ENCODE measurements around the gene MRPL14. TPM values are rescaled to one million over a fixed set of nuclear protein-coding genes. Genes with fewer than 3 reads are reported as not detected.

MRPL14 gene
- total and polyA plus RNA-seq, 10 of the 15 experiments (the other 5 are each of a cell fraction or from before 2014, with no cell fraction given) = 80.5 to 294 (median 122) TPM

GRCh38 chr6:44172731-44173500, 45.7 kb upstream of the MRPL14 start (continued):
- no peak for TF ChIP-seq CBX3 (IDR thresholded peaks at IDR 0.05; ENCODE audit: borderline replicate concordance, low read depth)
- no peak for TF ChIP-seq IRF5 (IDR thresholded peaks at IDR 0.05; ENCODE audit: borderline replicate concordance)
- no peak for TF ChIP-seq NR2C1 (IDR thresholded peaks at IDR 0.05)
- TF ChIP-seq, protein P1, sequence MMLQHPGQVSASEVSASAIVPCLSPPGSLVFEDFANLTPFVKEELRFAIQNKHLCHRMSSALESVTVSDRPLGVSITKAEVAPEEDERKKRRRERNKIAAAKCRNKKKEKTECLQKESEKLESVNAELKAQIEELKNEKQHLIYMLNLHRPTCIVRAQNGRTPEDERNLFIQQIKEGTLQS (IDR thresholded peaks at IDR 0.05; ENCODE audit: borderline replicate concordance, extremely low read depth, low read depth, low read length) = no peak
- TF ChIP-seq ZSCAN29 (IDR thresholded peaks at IDR 0.05) = no peak

- DNase-seq (ENCODE audit: low read depth, low spot score) (no peak), ATAC-seq (no peak; the same call in 2 of the 3 replicates), FAIRE-seq (no peak)
- intact Hi-C loops (cut with micrococcal nuclease; ENCODE audit: unreplicated experiment) = loop anchor here (1.0 kb wide), 2 partner anchors 66 to 166 kb away; no protein-coding TSS in a partner anchor
- Histone ChIP-seq H3K4me1 (ENCODE audit: control insufficient read depth, insufficient read depth, low read length) (peaks cover 14% of the 10 kb centered on the region), H2AFZ (ENCODE audit: control insufficient read depth, low read depth, low read length) (no peak overlapping the region), H3K9ac (ENCODE audit: control insufficient read depth, insufficient read depth, low read length) (no peak overlapping the region), H3K27me3 (replicated peaks in 1 of 2; ENCODE audit: control insufficient read depth in 2 of 2, insufficient read depth in 2 of 2, low read length in 1 of 2) (no peaks in the 10 kb centered on the region; a peak in 2 of 4 replicates), H3K27ac (ENCODE audit: control insufficient read depth, insufficient read depth) (no peak overlapping the region), H3K79me2 (ENCODE audit: control insufficient read depth, insufficient read depth, low read length) (no peaks in the 10 kb centered on the region), H4K20me1 (ENCODE audit: control insufficient read depth, insufficient read depth) (no peaks in the 10 kb centered on the region), H3K4me3 (no peak overlapping the region), H3K9me3 (replicated peaks; ENCODE audit: control insufficient read depth, insufficient read depth, low read length) (peaks cover 2% of the 10 kb centered on the region; the same call in 1 of the 3 replicates), H3K36me3 (ENCODE audit: control insufficient read depth in 2 of 2, insufficient read depth in 2 of 2, low read length in 1 of 2) (no peaks in the 10 kb centered on the region), H3K4me2 (ENCODE audit: control insufficient read depth, insufficient read depth) (no peak overlapping the region)
- RAD21 ChIA-PET (ENCODE audit: unreplicated experiment) = interaction anchor here (0.8 to 3.5 kb wide), 12 partner anchors 18 to 132 kb away, joined by 3 to 29 read pairs (median 5); partner anchors contain the start of genes NFKBIE and SLC29A1
- CTCF ChIA-PET = interaction anchor here (0.8 to 8.6 kb wide), 30 partner anchors 9 to 876 kb away, joined by 3 to 117 read pairs (median 7); partner anchors contain the start of genes HSP90AB1, SLC29A1 and SLC35B2
- 35% methylated on average over 12 of the region's 12 CpGs for WGBS (ENCODE audit: insufficient coverage, insufficient replicate concordance, low lambda C conversion rate, missing lambda C conversion rate)
- POLR2A ChIA-PET = interaction anchor here (0.6 to 1.0 kb wide), 4 partner anchors 10 to 95 kb away, joined by 3 read pairs; no protein-coding TSS in a partner anchor
- no TSS peak for BruUV-seq (replicated peaks)
- no peak for TF ChIP-seq NBN (IDR thresholded peaks at IDR 0.05)
- peak; percentile 7; the same call in 1 of the 2 replicates for TF ChIP-seq RUNX3 (IDR thresholded peaks at IDR 0.05; ENCODE audit: low read length)
- in situ Hi-C loops (cut with MboI) = loop anchor here (5.0 kb wide), 1 partner anchor 65 kb away; no protein-coding TSS in a partner anchor
- SMC1A ChIA-PET (ENCODE audit: uncharacterized antibody, unreplicated experiment) = interaction anchor here (1.0 to 2.2 kb wide), 17 partner anchors 9 to 166 kb away, joined by 3 to 26 read pairs (median 4); partner anchors contain the start of genes HSP90AB1 and SLC35B2
These were observed 44.8 kb upstream of the MRPL14 start for GRCh38 chr6:44171899-44172546.

All from GM12878 (cell line).